Chondrocyte (in vitro differentiated cells): ENCODE results near the gene CACNA1C. TPM values are rescaled to one million over a fixed set of nuclear protein-coding genes. Genes with fewer than 3 reads are reported as not detected.

Experiments
- DNase-seq: peaks from one replicate; pipeline ENCODE4 v3.0.0; 2021; ENCODE audit warnings: mixed read lengths, low spot score
- H3K27ac Mint-ChIP-seq: one replicate; pipeline ENCODE4 v1.8.0; 2021; ENCODE audit warnings: mild to moderate bottlenecking, moderate library complexity, mixed read lengths; ENCODE audit not compliant: unreplicated experiment
- H3K27me3 Mint-ChIP-seq: 2 replicates; pipeline ENCODE4 v1.8.0; 2021; ENCODE audit warnings: low read depth, mixed read lengths
- H3K36me3 Mint-ChIP-seq: 2 replicates; pipeline ENCODE4 v1.8.0; 2021; ENCODE audit warnings: low read depth, mixed read lengths
- H3K4me1 Mint-ChIP-seq: 2 replicates; pipeline ENCODE4 v1.8.0; 2021; ENCODE audit warnings: low read depth, mild to moderate bottlenecking, mixed read lengths
- H3K4me3 Mint-ChIP-seq: one replicate; pipeline ENCODE4 v1.8.0; 2021; ENCODE audit warnings: mild to moderate bottlenecking, moderate library complexity, mixed read lengths; ENCODE audit not compliant: unreplicated experiment
- H3K9me3 Mint-ChIP-seq: 2 replicates; pipeline ENCODE4 v1.8.0; 2021; ENCODE audit warnings: low read depth, mixed read lengths
- total RNA-seq: library from RNA; stranded (reverse); gene quantifications from 3 replicates; pipeline ENCODE4 v1.2.1, GENCODE V29; 2021
- TF ChIP-seq, protein P1 (sequence below): fragments of 200-600 bp; sonication (generic); IDR thresholded peaks from 2 replicates; pipeline ENCODE4 v1.5.0; 2021; ENCODE audit warnings: antibody characterized with exemption, mild to moderate bottlenecking, moderate library complexity

CACNA1C gene
- total RNA-seq, 1 donor from 2014 or later: 27.0 TPM

GRCh38 chr12:2686280-2686646, 633.5 kb downstream of the CACNA1C start:
- Mint-ChIP-seq H3K4me3 (no peak overlapping the region), H3K9me3 (no peaks in the 10 kb centered on the region), H3K4me1 (peaks cover 7% of the 10 kb centered on the region), H3K27me3 (peaks cover 4% of the 10 kb centered on the region), H3K27ac (no peak overlapping the region), H3K36me3 (peaks cover 44% of the 10 kb centered on the region)
- TF ChIP-seq, protein P1, sequence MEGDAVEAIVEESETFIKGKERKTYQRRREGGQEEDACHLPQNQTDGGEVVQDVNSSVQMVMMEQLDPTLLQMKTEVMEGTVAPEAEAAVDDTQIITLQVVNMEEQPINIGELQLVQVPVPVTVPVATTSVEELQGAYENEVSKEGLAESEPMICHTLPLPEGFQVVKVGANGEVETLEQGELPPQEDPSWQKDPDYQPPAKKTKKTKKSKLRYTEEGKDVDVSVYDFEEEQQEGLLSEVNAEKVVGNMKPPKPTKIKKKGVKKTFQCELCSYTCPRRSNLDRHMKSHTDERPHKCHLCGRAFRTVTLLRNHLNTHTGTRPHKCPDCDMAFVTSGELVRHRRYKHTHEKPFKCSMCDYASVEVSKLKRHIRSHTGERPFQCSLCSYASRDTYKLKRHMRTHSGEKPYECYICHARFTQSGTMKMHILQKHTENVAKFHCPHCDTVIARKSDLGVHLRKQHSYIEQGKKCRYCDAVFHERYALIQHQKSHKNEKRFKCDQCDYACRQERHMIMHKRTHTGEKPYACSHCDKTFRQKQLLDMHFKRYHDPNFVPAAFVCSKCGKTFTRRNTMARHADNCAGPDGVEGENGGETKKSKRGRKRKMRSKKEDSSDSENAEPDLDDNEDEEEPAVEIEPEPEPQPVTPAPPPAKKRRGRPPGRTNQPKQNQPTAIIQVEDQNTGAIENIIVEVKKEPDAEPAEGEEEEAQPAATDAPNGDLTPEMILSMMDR: no peak
- no peak for DNase-seq

DNA sequence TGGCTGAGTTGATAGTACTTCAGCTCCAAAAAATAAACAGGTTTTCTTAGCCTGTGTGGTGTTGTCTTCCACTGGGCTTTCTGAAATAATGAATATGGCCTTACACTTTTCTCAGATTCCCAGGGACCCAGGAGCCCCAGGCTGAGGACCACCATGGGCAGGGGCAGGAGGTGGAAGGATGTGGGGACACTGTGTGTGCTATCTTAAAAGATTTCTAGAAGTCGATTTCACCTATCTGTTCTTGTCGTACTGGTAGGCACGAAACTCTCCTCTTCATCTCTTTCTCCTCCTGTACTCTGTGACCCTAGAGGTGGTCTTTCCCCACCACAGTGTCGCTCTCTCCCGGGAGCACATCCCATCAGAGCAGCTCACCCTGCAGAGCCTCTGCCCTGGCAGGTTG, 634.3 kb downstream of the CACNA1C start:
- peaks cover 46% of the 10 kb centered on the region for H3K36me3 Mint-ChIP-seq

DNA sequence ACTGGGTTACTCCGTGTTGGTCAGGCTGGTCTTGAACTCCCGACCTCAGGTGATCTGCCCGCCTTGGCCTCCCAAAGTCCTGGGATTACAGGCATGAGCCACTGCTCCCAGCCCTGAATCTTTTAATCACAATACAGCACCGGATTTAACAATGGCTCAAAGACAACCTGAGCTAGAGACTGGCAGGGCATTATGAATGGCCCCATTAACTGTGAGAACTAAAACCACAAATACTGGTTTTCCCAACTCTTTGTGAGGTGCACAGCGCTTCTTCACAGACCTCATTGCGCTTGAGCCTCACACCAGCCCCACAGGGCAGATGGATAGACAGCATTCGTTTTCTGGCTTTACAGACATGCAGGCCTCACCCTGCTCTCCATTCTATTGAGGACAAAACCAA, 634.9 kb downstream of the CACNA1C start:
- DNase-seq: no peak
- H3K27ac Mint-ChIP-seq: no peak overlapping the region
- peaks cover 12% of the 10 kb centered on the region for H3K4me1 Mint-ChIP-seq
- H3K4me3 Mint-ChIP-seq: no peak overlapping the region
- TF ChIP-seq, protein P1: no peak
- H3K27me3 Mint-ChIP-seq: peaks cover 4% of the 10 kb centered on the region
- no peaks in the 10 kb centered on the region for H3K9me3 Mint-ChIP-seq
- H3K36me3 Mint-ChIP-seq: peaks cover 42% of the 10 kb centered on the region

More for the DNA sequence above, 634.3 kb downstream of the CACNA1C start:
- Mint-ChIP-seq H3K27me3 (peaks cover 4% of the 10 kb centered on the region), H3K4me1 (peaks cover 11% of the 10 kb centered on the region), H3K27ac (no peak overlapping the region), H3K9me3 (no peaks in the 10 kb centered on the region), H3K4me3 (no peak overlapping the region)
- TF ChIP-seq, protein P1: no peak
- no peak for DNase-seq

DNA sequence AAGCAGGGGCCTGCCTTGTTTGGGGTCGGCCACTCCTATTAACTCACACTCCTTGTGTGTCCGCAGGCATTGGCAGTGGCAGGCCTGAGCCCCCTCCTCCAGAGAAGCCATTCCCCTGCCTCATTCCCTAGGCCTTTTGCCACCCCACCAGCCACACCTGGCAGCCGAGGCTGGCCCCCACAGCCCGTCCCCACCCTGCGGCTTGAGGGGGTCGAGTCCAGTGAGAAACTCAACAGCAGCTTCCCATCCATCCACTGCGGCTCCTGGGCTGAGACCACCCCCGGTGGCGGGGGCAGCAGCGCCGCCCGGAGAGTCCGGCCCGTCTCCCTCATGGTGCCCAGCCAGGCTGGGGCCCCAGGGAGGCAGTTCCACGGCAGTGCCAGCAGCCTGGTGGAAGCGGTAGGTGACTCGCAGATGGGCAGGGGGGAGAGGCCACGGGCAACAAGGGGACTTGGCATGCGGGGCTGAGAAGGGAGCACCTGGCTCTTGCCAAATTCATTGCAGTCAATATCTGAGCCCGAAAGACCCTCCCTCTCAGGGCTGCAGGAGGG, 635.7 kb downstream of the CACNA1C start:
- peaks cover 43% of the 10 kb centered on the region for H3K36me3 Mint-ChIP-seq
- TF ChIP-seq, protein P1: no peak
- H3K27me3 Mint-ChIP-seq: peaks cover 7% of the 10 kb centered on the region
- no peak overlapping the region for H3K4me3 Mint-ChIP-seq
- H3K4me1 Mint-ChIP-seq: peaks cover 12% of the 10 kb centered on the region
- no peak overlapping the region for H3K27ac Mint-ChIP-seq
- no peaks in the 10 kb centered on the region for H3K9me3 Mint-ChIP-seq
- DNase-seq: peak; percentile 80

GRCh38 chr12:2689393-2689792, 636.6 kb downstream of the CACNA1C start:
- H3K27me3 Mint-ChIP-seq: peaks cover 7% of the 10 kb centered on the region
- H3K4me1 Mint-ChIP-seq: peaks cover 12% of the 10 kb centered on the region
- no peak overlapping the region for H3K27ac Mint-ChIP-seq
- TF ChIP-seq, protein P1: no peak
- H3K9me3 Mint-ChIP-seq: no peaks in the 10 kb centered on the region
- H3K4me3 Mint-ChIP-seq: no peak overlapping the region
- peaks cover 43% of the 10 kb centered on the region for H3K36me3 Mint-ChIP-seq
- peak; percentile 46 for DNase-seq
